H9 (cell line): ENCODE data around the gene RDH12. TPM values are rescaled to one million over a fixed set of nuclear protein-coding genes. Genes with fewer than 3 reads are reported as not detected.

Source experiments
- DNase-seq: peaks from one replicate; pipeline ENCODE4 v3.0.0-alpha.2; 2017
- H2AFZ ChIP-seq: one replicate; pipeline ENCODE4 v1.6.1; 2013; ENCODE audit warnings: mild to moderate bottlenecking, low read length, control low read depth, moderate library complexity
- H2AK5ac ChIP-seq: 2 replicates; pipeline ENCODE4 v1.6.1; 2013; ENCODE audit warnings: low read length, control low read depth, mixed read lengths; ENCODE audit not compliant: insufficient read length
- H2BK120ac ChIP-seq: one replicate; pipeline ENCODE4 v1.6.1; 2013; ENCODE audit warnings: low read depth, mild to moderate bottlenecking, low read length, control low read depth, inconsistent platforms; ENCODE audit not compliant: poor library complexity, severe bottlenecking
- H2BK12ac ChIP-seq: 2 replicates; pipeline ENCODE4 v1.6.1; 2013; ENCODE audit warnings: low read length, control low read depth, mixed read lengths, low read depth; ENCODE audit not compliant: insufficient read length
- H2BK15ac ChIP-seq: 2 replicates; pipeline ENCODE4 v1.6.1; 2013; ENCODE audit warnings: low read depth, low read length, control low read depth
- H2BK20ac ChIP-seq: one replicate; pipeline ENCODE4 v1.6.1; 2013; ENCODE audit warnings: low read depth, mild to moderate bottlenecking, low read length, control low read depth, inconsistent platforms; ENCODE audit not compliant: poor library complexity, severe bottlenecking
- H2BK5ac ChIP-seq: 2 replicates; pipeline ENCODE4 v1.6.1; 2013; ENCODE audit warnings: low read length, control low read depth, mixed read lengths; ENCODE audit not compliant: insufficient read length
- H3K14ac ChIP-seq: 2 replicates; pipeline ENCODE4 v1.6.1; 2013; ENCODE audit warnings: low read length, control low read depth; ENCODE audit not compliant: insufficient read depth
- H3K18ac ChIP-seq: 2 replicates; pipeline ENCODE4 v1.6.1; 2013; ENCODE audit warnings: low read depth, mild to moderate bottlenecking, mixed read lengths, low read length, control low read depth; ENCODE audit not compliant: insufficient read length
- H3K23ac ChIP-seq: 2 replicates; pipeline ENCODE4 v1.6.1; 2013; ENCODE audit warnings: low read length, control low read depth, mixed read lengths, low read depth; ENCODE audit not compliant: insufficient read length
- H3K23me2 ChIP-seq: 2 replicates; pipeline ENCODE4 v1.6.1; 2013; ENCODE audit warnings: low read depth, mild to moderate bottlenecking, mixed read lengths, low read length, control low read depth; ENCODE audit not compliant: insufficient read length, poor library complexity, severe bottlenecking
- H3K27ac ChIP-seq: 2 replicates; pipeline ENCODE4 v1.5.1; 2013; ENCODE audit warnings: low read length, control low read depth, mixed read lengths, low read depth; ENCODE audit not compliant: insufficient read length
- H3K27me3 ChIP-seq: 2 replicates; pipeline ENCODE4 v1.6.1; 2013; ENCODE audit warnings: low read length, control low read depth, inconsistent platforms; ENCODE audit not compliant: insufficient read depth
- H3K4ac ChIP-seq: 2 replicates; pipeline ENCODE4 v1.6.1; 2013; ENCODE audit warnings: low read depth, mild to moderate bottlenecking, control low read depth, inconsistent platforms, low read length, moderate library complexity
- H3K4me1 ChIP-seq: 2 replicates; pipeline ENCODE4 v1.6.1; 2013; ENCODE audit warnings: low read length, control low read depth, inconsistent platforms; ENCODE audit not compliant: insufficient read depth
- H3K4me2 ChIP-seq: 2 replicates; pipeline ENCODE4 v1.6.1; 2013; ENCODE audit warnings: low read length, control low read depth, mixed read lengths; ENCODE audit not compliant: insufficient read length, insufficient read depth
- H3K56ac ChIP-seq: 2 replicates; pipeline ENCODE4 v1.6.1; 2013; ENCODE audit warnings: low read depth, mild to moderate bottlenecking, mixed read lengths, low read length, control low read depth; ENCODE audit not compliant: insufficient read length
- H3K79me1 ChIP-seq: 2 replicates; pipeline ENCODE4 v1.6.1; 2013; ENCODE audit warnings: low read depth, mild to moderate bottlenecking, moderate library complexity, low read length, control low read depth, inconsistent platforms; ENCODE audit not compliant: insufficient read depth, poor library complexity, severe bottlenecking
- H3K79me2 ChIP-seq: 2 replicates; pipeline ENCODE4 v1.6.1; 2013; ENCODE audit warnings: low read length, control low read depth, inconsistent platforms; ENCODE audit not compliant: insufficient read depth
- H3K9ac ChIP-seq: 2 replicates; pipeline ENCODE4 v1.6.1; 2013; ENCODE audit warnings: low read length, control low read depth, mixed read lengths; ENCODE audit not compliant: insufficient read length; ENCODE audit errors: extremely low read depth
- H3K9me3 ChIP-seq: one replicate; pipeline ENCODE4 v1.6.1; 2013; ENCODE audit warnings: low read depth, low read length, inconsistent platforms; ENCODE audit not compliant: control insufficient read depth
- H3T11ph ChIP-seq: one replicate; pipeline ENCODE4 v1.6.1; 2013; ENCODE audit warnings: mild to moderate bottlenecking, low read length, control low read depth, inconsistent platforms
- H4K20me1 ChIP-seq: one replicate; pipeline ENCODE4 v1.6.1; 2013; ENCODE audit not compliant: control insufficient read depth, insufficient read length, insufficient read depth
- H4K5ac ChIP-seq: 2 replicates; pipeline ENCODE4 v1.6.1; 2013; ENCODE audit warnings: low read depth, mild to moderate bottlenecking, mixed read lengths, low read length, control low read depth; ENCODE audit not compliant: insufficient read length
- H4K8ac ChIP-seq: replicated peaks from 2 replicates; pipeline ENCODE4 v1.6.1; 2013; ENCODE audit warnings: low read length, control low read depth, mixed read lengths, low read depth; ENCODE audit not compliant: insufficient read length
- H4K91ac ChIP-seq: 2 replicates; pipeline ENCODE4 v1.6.1; 2013; ENCODE audit warnings: low read depth, mild to moderate bottlenecking, moderate library complexity, mixed read lengths, low read length, control low read depth; ENCODE audit not compliant: insufficient read length
- H3K27ac Mint-ChIP-seq, 3 experiments: 2 replicates in 2 of 3; 3 replicates in 1 of 3; pipeline ENCODE4 v1.8.0; 2020 to 2021; ENCODE audit warnings: mixed read lengths in 3 of 3, mild to moderate bottlenecking in 1 of 3, moderate library complexity in 1 of 3
- H3K27me3 Mint-ChIP-seq: 2 replicates; pipeline ENCODE4 v1.8.0; 2021; ENCODE audit warnings: low read depth, mild to moderate bottlenecking, moderate library complexity, mixed read lengths
- H3K36me3 Mint-ChIP-seq, 3 experiments: 2 replicates in 2 of 3; 3 replicates in 1 of 3; pipeline ENCODE4 v1.8.0; 2020 to 2021; ENCODE audit warnings: low read depth in 3 of 3, mixed read lengths in 3 of 3; ENCODE audit not compliant: insufficient read depth in 1 of 3
- H3K4me1 Mint-ChIP-seq, 2 experiments: 2 replicates each; pipeline ENCODE4 v1.8.0; 2020; ENCODE audit warnings: mixed read lengths in 2 of 2
- H3K4me3 Mint-ChIP-seq, 2 experiments: 2 replicates in 1 of 2; 3 replicates in 1 of 2; pipeline ENCODE4 v1.8.0; 2020 to 2021; ENCODE audit warnings: mild to moderate bottlenecking in 2 of 2, mixed read lengths in 2 of 2, moderate library complexity in 1 of 2
- H3K9me3 Mint-ChIP-seq, 2 experiments: 2 replicates in 1 of 2; 3 replicates in 1 of 2; pipeline ENCODE4 v1.8.0; 2020; ENCODE audit warnings: mild to moderate bottlenecking in 2 of 2, mixed read lengths in 2 of 2, moderate library complexity in 1 of 2
- CTCF ChIP-seq: fragments of 200-600 bp; sonication (generic); conservative IDR thresholded peaks from 3 replicates; pipeline ENCODE4 v1.8.0; 2021; ENCODE audit warnings: antibody characterized with exemption, mild to moderate bottlenecking
- WGBS: extraction: QIAGEN DNeasy Blood & Tissue Kit; methylation state at CpG from one replicate; pipeline ENCODE4 v1.1.7; 2013; ENCODE audit warnings: missing lambda C conversion rate, low lambda C conversion rate, mixed read lengths; ENCODE audit not compliant: insufficient read length; ENCODE audit errors: extremely low coverage; 5-methylcytosine and 5-hydroxymethylcytosine counted together
- total RNA-seq: library from RNA; stranded (reverse); gene quantifications from 2 replicates; pipeline ENCODE4 v1.2.1, GENCODE V29; 2021

Gene RDH12
- total RNA-seq, 1 experiment from 2014 or later: 0.74 TPM

GRCh38 chr14:67744046-67744445, 42.4 kb downstream of the RDH12 start:
- H3T11ph ChIP-seq: no peak overlapping the region
- Mint-ChIP-seq H3K27ac (no peak overlapping the region), H3K4me1 (no peaks in the 10 kb centered on the region), H3K9me3 (no peaks in the 10 kb centered on the region), H3K27me3 (no peaks in the 10 kb centered on the region; the same call in none of the 2 replicates), H3K4me3 (no peak overlapping the region), H3K36me3 (peaks cover 11 to 12% (median 12%) of the 10 kb centered on the region in 3 experiments; a peak in 6 of 7 replicates)
- no peak overlapping the region for H2AFZ ChIP-seq
- no peak overlapping the region for H3K14ac ChIP-seq
- DNase-seq: no peak
- no peaks in the 10 kb centered on the region for H3K4me1 ChIP-seq
- no peak overlapping the region for H4K91ac ChIP-seq
- H3K18ac ChIP-seq: no peak overlapping the region
- no peak overlapping the region for H2AK5ac ChIP-seq
- no peak overlapping the region for H3K56ac ChIP-seq
- H4K8ac ChIP-seq: no peak overlapping the region
- no peak overlapping the region for H3K23ac ChIP-seq
- H3K27ac ChIP-seq: no peak overlapping the region
- H4K20me1 ChIP-seq: no peaks in the 10 kb centered on the region
- H3K27me3 ChIP-seq: no peaks in the 10 kb centered on the region
- no peaks in the 10 kb centered on the region for H3K23me2 ChIP-seq
- no peak overlapping the region for H3K4ac ChIP-seq
- H2BK15ac ChIP-seq: no peak overlapping the region
- no peak overlapping the region for H3K4me2 ChIP-seq
- no peak overlapping the region for H2BK5ac ChIP-seq
- no peak overlapping the region for H2BK12ac ChIP-seq
- H3K79me2 ChIP-seq: no peaks in the 10 kb centered on the region; the same call in 1 of the 2 replicates
- no peak overlapping the region for H4K5ac ChIP-seq
- no peak for TF ChIP-seq CTCF
- H2BK20ac ChIP-seq: no peak overlapping the region
- no peak overlapping the region for H2BK120ac ChIP-seq
- no peaks in the 10 kb centered on the region for H3K79me1 ChIP-seq
- no CpG with 5 or more reads among the region's 2 CpGs for WGBS
- no peaks in the 10 kb centered on the region for H3K9me3 ChIP-seq
- no peak overlapping the region for H3K9ac ChIP-seq
